Left lobe of liver (tissue), 2 donors: ENCODE measurements around the gene ZBTB47. TPM values are rescaled to one million over a fixed set of nuclear protein-coding genes. Genes with fewer than 3 reads are reported as not detected.

Experiments
- ATAC-seq: fragments of 200-7000 bp; cut with Tn5 transposase; one replicate; pipeline ENCODE4 v1.9.1; 2020; ENCODE audit warnings: mild to moderate bottlenecking, moderate library complexity
- DNase-seq: peaks from one replicate; pipeline ENCODE4 v3.0.0-alpha.2; 2020; ENCODE audit warnings: low spot score
- total RNA-seq: library from RNA; stranded (reverse); gene quantifications from one replicate; pipeline ENCODE4 v1.2.1, GENCODE V29; 2021
- donor health status: DM: no; HTN: no; CAD: no; lungs with moderate emphysema.
- donor health status: DM: no; HTN: yes; CAD: no.

Gene ZBTB47
- total RNA-seq, 1 donor from 2014 or later: 5.0 TPM

- no peak for ATAC-seq
- DNase-seq: no peak
These were observed 31.3 kb downstream of the ZBTB47 start for GRCh38 chr3:42684632-42685362.

GRCh38 chr3:42685363-42685881 lies 31.9 kb downstream of the ZBTB47 start, which contains the start of gene KLHL40:
Gene KLHL40, plus strand, starts transcription at chr3:42685537. Its CDS starts 82 bp downstream, at chr3:42685619.
- no peak for ATAC-seq
- DNase-seq: no peak

- DNase-seq (no peak), ATAC-seq (no peak)
These were observed 32.7 kb downstream of the ZBTB47 start for GRCh38 chr3:42685891-42686820.

- ATAC-seq (no peak), DNase-seq (no peak)
These were observed 33.5 kb downstream of the ZBTB47 start for GRCh38 chr3:42686832-42687650.

GRCh38 chr3:42688016-42688415 lies 34.5 kb downstream of the ZBTB47 start:
- DNase-seq: no peak
- ATAC-seq: no peak

- no peak for ATAC-seq
These were observed 35.3 kb downstream of the ZBTB47 start for GRCh38 chr3:42688487-42689420.

GRCh38 chr3:42689421-42690014 lies 36.0 kb downstream of the ZBTB47 start:
- ATAC-seq (no peak), DNase-seq (no peak)

More at GRCh38 chr3:42688487-42689420, 35.3 kb downstream of the ZBTB47 start:
- no peak for DNase-seq

- DNase-seq (no peak), ATAC-seq (no peak)
These were observed 36.7 kb downstream of the ZBTB47 start for GRCh38 chr3:42690191-42690590.

- DNase-seq (no peak), ATAC-seq (no peak)
These were observed 37.5 kb downstream of the ZBTB47 start for GRCh38 chr3:42690766-42691680.

GRCh38 chr3:42691816-42692666 lies 38.5 kb downstream of the ZBTB47 start:
- no peak for ATAC-seq
- no peak for DNase-seq

- DNase-seq (no peak), ATAC-seq (no peak)
These were observed 39.4 kb downstream of the ZBTB47 start for GRCh38 chr3:42692667-42693529.

- no peak for ATAC-seq
- no peak for DNase-seq
These were observed 40.0 kb downstream of the ZBTB47 start for GRCh38 chr3:42693530-42693930.

- ATAC-seq: no peak
- DNase-seq: no peak
These were observed 40.9 kb downstream of the ZBTB47 start for GRCh38 chr3:42694366-42694765.

- ATAC-seq (no peak), DNase-seq (peak; percentile 41)
These were observed 43.1 kb downstream of the ZBTB47 start for GRCh38 chr3:42696356-42697288.
